PC-3 (cell line): ENCODE results near the gene INKA2. TPM values are rescaled to one million over a fixed set of nuclear protein-coding genes. Genes with fewer than 3 reads are reported as not detected.

ENCODE experiments used
- ATAC-seq: fragments of 200-7000 bp; cut with Tn5 transposase; 2 replicates; pipeline ENCODE4 v1.9.1; 2020; ENCODE audit warnings: mild to moderate bottlenecking, moderate library complexity
- BruUV-seq: library from RNA; stranded (reverse); fragments of 400-500 nt; replicated peaks from 2 replicates; lab custom pipeline; 2021; lab: Mats Ljungman, UMichigan
- CTCF ChIA-PET: fragments of 300-600 bp; sonication (Branson Sonifier 250); formaldehyde crosslinking; loops from one replicate; lab custom pipeline; 2022; ENCODE audit warnings: antibody characterized with exemption; lab: Charles Lee
- POLR2A ChIA-PET: fragments of 300-600 bp; sonication (Branson Sonifier 250); formaldehyde crosslinking; loops from one replicate; lab custom pipeline; 2022; ENCODE audit warnings: antibody characterized with exemption; ENCODE audit not compliant: unreplicated experiment; lab: Charles Lee
- DNase-seq: peaks from one replicate; pipeline ENCODE4 v3.0.0-alpha.2; 2015
- H2AFZ ChIP-seq: fragments of 300-600 bp; sonication (generic); 2 replicates; pipeline ENCODE4 v1.6.0; 2016; ENCODE audit warnings: antibody characterized with exemption, low read length
- H3F3A ChIP-seq: fragments of 300-600 bp; sonication (generic); one replicate; pipeline ENCODE4 v1.6.0; 2017; ENCODE audit warnings: antibody characterized with exemption, low read length, control low read depth, mild to moderate bottlenecking; ENCODE audit not compliant: unreplicated experiment
- H3K27ac ChIP-seq: fragments of 300-600 bp; sonication (generic); 2 replicates; pipeline ENCODE4 v1.5.1; 2016; ENCODE audit warnings: mild to moderate bottlenecking, low read length
- H3K27me3 ChIP-seq: fragments of 300-600 bp; sonication (generic); 2 replicates; pipeline ENCODE4 v1.6.1; 2016; ENCODE audit warnings: low read length, mixed read lengths
- H3K36me3 ChIP-seq: fragments of 300-600 bp; sonication (generic); 2 replicates; pipeline ENCODE4 v1.6.1; 2016; ENCODE audit warnings: low read depth, mixed run types, low read length, mixed read lengths
- H3K4me1 ChIP-seq: fragments of 300-600 bp; sonication (generic); 2 replicates; pipeline ENCODE4 v1.5.1; 2016; ENCODE audit warnings: low read length; ENCODE audit not compliant: insufficient read depth
- H3K4me2 ChIP-seq: fragments of 300-600 bp; sonication (generic); 2 replicates; pipeline ENCODE4 v1.6.0; 2016; ENCODE audit warnings: low read length
- H3K4me3 ChIP-seq: fragments of 300-600 bp; sonication (generic); 2 replicates; pipeline ENCODE4 v1.5.1; 2016; ENCODE audit warnings: mild to moderate bottlenecking, low read length, mixed read lengths
- H3K79me2 ChIP-seq: fragments of 300-600 bp; sonication (generic); 2 replicates; pipeline ENCODE4 v1.6.1; 2017; ENCODE audit warnings: low read length, mixed read lengths
- H3K9ac ChIP-seq: fragments of 300-600 bp; sonication (generic); 2 replicates; pipeline ENCODE4 v1.6.0; 2016; ENCODE audit warnings: mild to moderate bottlenecking, low read length
- H3K9me2 ChIP-seq: fragments of 300-600 bp; sonication (generic); replicated peaks from 2 replicates; pipeline ENCODE4 v1.6.1; 2016; ENCODE audit warnings: mixed run types, low read length, mixed read lengths
- H3K9me3 ChIP-seq: fragments of 300-600 bp; sonication (generic); 2 replicates; pipeline ENCODE4 v1.6.1; 2016; ENCODE audit warnings: low read length, mixed read lengths
- H4K20me1 ChIP-seq: fragments of 300-600 bp; sonication (generic); 2 replicates; pipeline ENCODE4 v1.6.1; 2016; ENCODE audit warnings: low read length, mixed read lengths
- CTCF ChIP-seq: fragments of 300-600 bp; sonication (generic); conservative IDR thresholded peaks from 2 replicates; pipeline ENCODE4 v1.5.1; 2017; ENCODE audit warnings: antibody characterized with exemption, low read depth, mild to moderate bottlenecking, low read length
- EZH2 ChIP-seq: fragments of 300-600 bp; sonication (generic); IDR thresholded peaks from one replicate; pipeline ENCODE4 v1.6.1; 2017; ENCODE audit warnings: antibody characterized with exemption, mild to moderate bottlenecking, low read length; ENCODE audit not compliant: unreplicated experiment
- EZH2phosphoT487 ChIP-seq: fragments of 300-600 bp; sonication (generic); IDR thresholded peaks from 2 replicates; pipeline ENCODE4 v1.6.1; 2018; ENCODE audit warnings: mild to moderate bottlenecking, antibody characterized with exemption, low read length, borderline replicate concordance
- intact Hi-C: fragments of 100-400 bp; cut with micrococcal nuclease; formaldehyde crosslinking; loops from 2 replicates; pipeline ENCODE4 v1.9.0; 2023
- total RNA-seq: library from RNA; depleted of rRNA; stranded (reverse); fragments of >200 nt; gene quantifications from 2 replicates; pipeline ENCODE4 v1.2.3, GENCODE V29; 2014

The INKA2 gene
- total RNA-seq, 1 experiment from 2014 or later, result 0.11 TPM

DNA sequence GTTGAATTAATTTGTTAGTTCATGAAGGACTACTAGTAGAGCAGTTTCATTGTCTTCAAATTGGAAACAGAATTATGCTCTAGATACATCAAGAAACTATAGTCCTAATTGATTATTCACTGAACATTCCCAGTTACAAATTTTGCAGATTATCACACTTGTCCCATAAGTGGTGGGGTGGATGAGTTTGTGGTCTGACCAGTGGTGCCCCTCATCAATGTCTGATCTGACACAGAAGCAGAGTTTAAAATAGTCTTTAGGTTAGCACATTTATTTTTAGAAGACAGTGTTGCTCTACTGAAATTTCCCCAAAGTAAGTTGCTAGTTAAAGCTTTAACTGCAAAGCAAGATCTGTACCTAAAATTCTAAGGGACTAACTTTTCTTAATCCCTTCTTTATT is 42.9 kb downstream of the INKA2 start:
- ChIA-PET CTCF (no interaction called here), POLR2A (no interaction called here)
- ATAC-seq (no peak), DNase-seq (no peak)
- H4K20me1 ChIP-seq, result no peaks in the 10 kb centered on the region
- no peaks in the 10 kb centered on the region for H3K9me2 ChIP-seq
- H2AFZ ChIP-seq, result no peak overlapping the region
- H3K9me3 ChIP-seq, result no peaks in the 10 kb centered on the region
- H3F3A ChIP-seq, result no peaks in the 10 kb centered on the region
- intact Hi-C loops, result no loop called here
- H3K4me2 ChIP-seq, result no peak overlapping the region
- H3K9ac ChIP-seq, result no peak overlapping the region
- H3K79me2 ChIP-seq, result no peaks in the 10 kb centered on the region
- no peak for TF ChIP-seq EZH2phosphoT487
- no peak for TF ChIP-seq CTCF
- no peak overlapping the region for H3K4me3 ChIP-seq
- H3K36me3 ChIP-seq, result peaks cover 10% of the 10 kb centered on the region; the same call in 1 of the 2 replicates
- no peaks in the 10 kb centered on the region for H3K4me1 ChIP-seq
- H3K27me3 ChIP-seq, result no peaks in the 10 kb centered on the region
- no TSS peak for BruUV-seq
- no peak overlapping the region for H3K27ac ChIP-seq

DNA sequence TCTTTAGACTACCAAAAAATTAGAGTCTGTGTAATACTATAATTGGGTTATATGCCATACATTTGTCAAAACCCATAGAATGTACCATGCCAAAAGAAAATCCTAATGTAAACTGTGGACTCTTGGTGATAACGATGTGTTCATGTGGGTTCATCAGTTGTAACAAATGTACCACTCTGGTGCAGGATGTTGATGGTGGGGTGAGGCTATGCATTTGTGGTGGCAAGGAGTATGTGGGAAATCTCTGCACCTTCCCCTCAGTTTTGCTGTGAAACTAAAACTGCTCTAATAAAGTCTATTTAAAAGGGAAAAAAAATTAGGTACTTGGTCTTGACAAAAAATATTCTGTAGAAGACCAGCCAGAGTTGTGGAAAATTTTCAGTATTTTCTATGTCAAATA is 43.4 kb downstream of the INKA2 start:
- ChIA-PET CTCF (no interaction called here), POLR2A (no interaction called here)
- TF ChIP-seq CTCF, result no peak
- TF ChIP-seq EZH2phosphoT487, result no peak
- TF ChIP-seq EZH2, result no peak
- peaks cover 14% of the 10 kb centered on the region; the same call in 1 of the 2 replicates for H3K36me3 ChIP-seq
- no peaks in the 10 kb centered on the region for H3K79me2 ChIP-seq
- intact Hi-C loops, result no loop called here
- H3K4me1 ChIP-seq, result no peaks in the 10 kb centered on the region
- H3F3A ChIP-seq, result no peaks in the 10 kb centered on the region
- H3K27me3 ChIP-seq, result no peaks in the 10 kb centered on the region
- ATAC-seq (no peak), DNase-seq (no peak)
- no TSS peak for BruUV-seq
- no peaks in the 10 kb centered on the region for H4K20me1 ChIP-seq
- H3K27ac ChIP-seq, result no peak overlapping the region
- no peaks in the 10 kb centered on the region for H3K9me3 ChIP-seq
- H2AFZ ChIP-seq, result no peak overlapping the region
- no peak overlapping the region for H3K4me2 ChIP-seq
- no peak overlapping the region for H3K4me3 ChIP-seq
- no peaks in the 10 kb centered on the region for H3K9me2 ChIP-seq
- H3K9ac ChIP-seq, result no peak overlapping the region

- Histone ChIP-seq H3K79me2 (no peaks in the 10 kb centered on the region), H3K4me1 (no peaks in the 10 kb centered on the region), H3K4me3 (no peak overlapping the region), H3K9ac (no peak overlapping the region), H3K27ac (no peak overlapping the region), H4K20me1 (0 out of 2 replicates have a peak, but pooled peaks cover 3% of the 10 kb centered on the region), H3K36me3 (peaks cover 11% of the 10 kb centered on the region; the same call in 1 of the 2 replicates), H2AFZ (no peak overlapping the region), H3K9me3 (no peaks in the 10 kb centered on the region), H3K9me2 (no peaks in the 10 kb centered on the region), H3K27me3 (no peaks in the 10 kb centered on the region), H3K4me2 (no peak overlapping the region), H3F3A (no peaks in the 10 kb centered on the region)
- no peak for ATAC-seq
- BruUV-seq, result no TSS peak
- POLR2A ChIA-PET, result no interaction called here
- DNase-seq, result no peak
- CTCF ChIA-PET, result no interaction called here
- intact Hi-C loops, result no loop called here
- no peak for TF ChIP-seq EZH2phosphoT487
- TF ChIP-seq CTCF, result no peak
- no peak for TF ChIP-seq EZH2
Observed at GRCh38 chr1:111691886-111692285, 47.3 kb downstream of the INKA2 start.
